Measurements from ENCODE around the gene THEM5. TPM values are rescaled to one million over a fixed set of nuclear protein-coding genes. Genes with fewer than 3 reads are reported as not detected.
"Not testable (repeated sequence)": the region's sequence is repeated elsewhere in the genome, so short reads cannot be mapped to it uniquely, and the experiment has no call there.

THEM5 gene
- total RNA-seq, 1 experiment from 2014 or later: not detected

DNA sequence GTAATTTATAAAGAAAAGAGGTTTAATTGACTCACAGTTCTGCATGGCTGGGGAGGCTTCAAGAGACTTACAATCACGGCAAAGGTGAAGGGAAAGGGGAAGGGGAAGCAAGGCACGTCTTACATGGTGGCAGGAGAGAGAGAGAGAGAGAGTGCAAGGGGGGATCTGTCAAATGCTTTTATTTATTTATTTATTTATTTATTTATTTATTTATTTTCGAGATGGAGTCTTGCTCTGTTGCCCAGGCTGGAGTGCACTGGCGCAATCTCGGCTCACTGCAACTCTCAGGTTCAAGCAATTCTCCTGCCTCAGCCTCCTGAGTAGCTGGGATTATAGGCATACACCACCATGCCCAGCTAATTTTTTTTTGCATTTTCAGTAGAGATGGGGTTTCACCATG is 29.4 kb upstream of the THEM5 start:
- H3K9me3 Mint-ChIP-seq (ENCODE audit: unreplicated experiment); DNase-seq (ENCODE audit: unreplicated experiment); H3K4me3 Mint-ChIP-seq (ENCODE audit: unreplicated experiment); H3K27ac Mint-ChIP-seq (ENCODE audit: low read depth, unreplicated experiment); BruUV-seq (replicated peaks); H3K27me3 Mint-ChIP-seq (ENCODE audit: insufficient read depth, unreplicated experiment); intact Hi-C loops (cut with micrococcal nuclease): not testable (repeated sequence)
- peaks cover 16% of the 10 kb centered on the region for H3K36me3 Mint-ChIP-seq (ENCODE audit: insufficient read depth, unreplicated experiment)
- ChIA-PET POLR2A (interaction anchor here (1.3 kb wide), 1 partner anchor 27 kb away, joined by 4 read pairs; no protein-coding TSS in a partner anchor), CTCF (interaction anchor here (0.9 to 2.6 kb wide), 7 partner anchors 8 to 148 kb away, joined by 3 to 9 read pairs (median 3); no protein-coding TSS in a partner anchor)
- H3K4me1 Mint-ChIP-seq (ENCODE audit: insufficient read depth, unreplicated experiment): peaks cover 20% of the 10 kb centered on the region

- TF ChIP-seq, protein P1, sequence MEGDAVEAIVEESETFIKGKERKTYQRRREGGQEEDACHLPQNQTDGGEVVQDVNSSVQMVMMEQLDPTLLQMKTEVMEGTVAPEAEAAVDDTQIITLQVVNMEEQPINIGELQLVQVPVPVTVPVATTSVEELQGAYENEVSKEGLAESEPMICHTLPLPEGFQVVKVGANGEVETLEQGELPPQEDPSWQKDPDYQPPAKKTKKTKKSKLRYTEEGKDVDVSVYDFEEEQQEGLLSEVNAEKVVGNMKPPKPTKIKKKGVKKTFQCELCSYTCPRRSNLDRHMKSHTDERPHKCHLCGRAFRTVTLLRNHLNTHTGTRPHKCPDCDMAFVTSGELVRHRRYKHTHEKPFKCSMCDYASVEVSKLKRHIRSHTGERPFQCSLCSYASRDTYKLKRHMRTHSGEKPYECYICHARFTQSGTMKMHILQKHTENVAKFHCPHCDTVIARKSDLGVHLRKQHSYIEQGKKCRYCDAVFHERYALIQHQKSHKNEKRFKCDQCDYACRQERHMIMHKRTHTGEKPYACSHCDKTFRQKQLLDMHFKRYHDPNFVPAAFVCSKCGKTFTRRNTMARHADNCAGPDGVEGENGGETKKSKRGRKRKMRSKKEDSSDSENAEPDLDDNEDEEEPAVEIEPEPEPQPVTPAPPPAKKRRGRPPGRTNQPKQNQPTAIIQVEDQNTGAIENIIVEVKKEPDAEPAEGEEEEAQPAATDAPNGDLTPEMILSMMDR (IDR thresholded peaks at IDR 0.05; ENCODE audit: unreplicated experiment): no peak
- Mint-ChIP-seq H3K4me1 (ENCODE audit: insufficient read depth, unreplicated experiment) (peaks cover 15% of the 10 kb centered on the region), H3K27me3 (ENCODE audit: insufficient read depth, unreplicated experiment) (no peaks in the 10 kb centered on the region), H3K27ac (ENCODE audit: low read depth, unreplicated experiment) (no peak overlapping the region), H3K4me3 (ENCODE audit: unreplicated experiment) (no peak overlapping the region), H3K36me3 (ENCODE audit: insufficient read depth, unreplicated experiment) (peaks cover 13% of the 10 kb centered on the region), H3K9me3 (ENCODE audit: unreplicated experiment) (no peaks in the 10 kb centered on the region)
- intact Hi-C loops (cut with micrococcal nuclease): no loop called here
- CTCF ChIA-PET: interaction anchor here (0.7 to 2.6 kb wide), 12 partner anchors 9 to 148 kb away, joined by 3 to 13 read pairs (median 3); no protein-coding TSS in a partner anchor
- BruUV-seq (replicated peaks): no TSS peak
- no peak for DNase-seq (ENCODE audit: unreplicated experiment)
- POLR2A ChIA-PET: interaction anchor here (0.8 to 1.8 kb wide), 5 partner anchors 21 to 34 kb away, joined by 3 to 9 read pairs (median 4); partner anchors contain the start of gene THEM4
Measured at GRCh38 chr1:151882466-151882865, 29.0 kb upstream of the THEM5 start.

- peak; percentile 30 for DNase-seq (ENCODE audit: unreplicated experiment)
- ChIA-PET POLR2A (interaction anchor here (0.7 to 1.8 kb wide), 8 partner anchors 10 to 270 kb away, joined by 3 to 9 read pairs (median 4); partner anchors contain the start of gene THEM4), CTCF (interaction anchor here (0.6 to 2.6 kb wide), 17 partner anchors 9 to 1713 kb away, joined by 3 to 13 read pairs (median 3); no protein-coding TSS in a partner anchor)
- intact Hi-C loops (cut with micrococcal nuclease): no loop called here
- Mint-ChIP-seq H3K4me1 (ENCODE audit: insufficient read depth, unreplicated experiment) (peaks cover 5% of the 10 kb centered on the region), H3K27me3 (ENCODE audit: insufficient read depth, unreplicated experiment) (no peaks in the 10 kb centered on the region), H3K27ac (ENCODE audit: low read depth, unreplicated experiment) (no peak overlapping the region), H3K36me3 (ENCODE audit: insufficient read depth, unreplicated experiment) (peaks cover 13% of the 10 kb centered on the region), H3K4me3 (ENCODE audit: unreplicated experiment) (no peak overlapping the region), H3K9me3 (ENCODE audit: unreplicated experiment) (no peaks in the 10 kb centered on the region)
- BruUV-seq (replicated peaks): no TSS peak
- TF ChIP-seq, protein P1 (IDR thresholded peaks at IDR 0.05; ENCODE audit: unreplicated experiment): peak; percentile 6
Measured at GRCh38 chr1:151881479-151881878, 28.0 kb upstream of the THEM5 start.

DNA sequence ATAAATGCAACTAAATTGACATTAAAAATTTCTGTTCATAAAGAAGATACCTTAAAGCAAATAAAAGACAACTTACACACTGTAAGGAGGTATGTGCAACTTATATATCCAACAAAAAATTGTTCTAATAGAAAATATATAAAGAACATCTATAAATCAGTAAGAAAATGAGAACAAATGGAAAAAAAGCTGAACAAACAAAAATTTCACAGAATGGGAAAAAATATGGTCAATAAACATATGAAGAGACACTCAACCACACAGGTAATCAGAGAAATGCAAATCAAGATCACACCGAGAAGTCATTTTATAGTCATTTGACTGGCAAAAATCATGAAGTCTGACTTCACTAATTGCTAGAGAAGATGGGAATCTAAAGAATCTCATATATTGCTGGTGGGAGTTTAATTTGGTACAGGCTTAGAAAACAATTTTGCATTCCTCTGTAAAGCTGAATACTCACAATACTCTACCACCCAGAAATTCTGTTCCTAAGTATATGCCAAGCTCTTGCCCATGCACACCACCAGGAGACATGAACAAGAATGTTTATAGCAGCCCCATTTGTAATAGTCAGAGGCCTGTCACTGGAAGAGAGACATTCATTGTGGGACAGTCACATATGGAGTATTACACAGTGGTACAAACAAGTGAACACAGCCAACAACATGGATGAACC is 22.0 kb upstream of the THEM5 start:
- Mint-ChIP-seq H3K4me1 (ENCODE audit: insufficient read depth, unreplicated experiment) (no peaks in the 10 kb centered on the region), H3K27me3 (ENCODE audit: insufficient read depth, unreplicated experiment) (no peaks in the 10 kb centered on the region), H3K27ac (ENCODE audit: low read depth, unreplicated experiment) (no peak overlapping the region), H3K36me3 (ENCODE audit: insufficient read depth, unreplicated experiment) (peaks cover 38% of the 10 kb centered on the region), H3K9me3 (ENCODE audit: unreplicated experiment) (no peaks in the 10 kb centered on the region), H3K4me3 (ENCODE audit: unreplicated experiment) (no peak overlapping the region)
- TF ChIP-seq, protein P1 (IDR thresholded peaks at IDR 0.05; ENCODE audit: unreplicated experiment): no peak
- intact Hi-C loops (cut with micrococcal nuclease): no loop called here
- no peak for DNase-seq (ENCODE audit: unreplicated experiment)
- ChIA-PET CTCF (interaction anchor here (0.7 to 2.1 kb wide), 3 partner anchors 39 to 583 kb away, joined by 3 to 5 read pairs (median 4); no protein-coding TSS in a partner anchor), POLR2A (interaction anchor here (0.5 to 2.7 kb wide), 3 partner anchors 11 to 394 kb away, joined by 3 to 10 read pairs (median 4); no protein-coding TSS in a partner anchor)
- BruUV-seq (replicated peaks): no TSS peak

DNA sequence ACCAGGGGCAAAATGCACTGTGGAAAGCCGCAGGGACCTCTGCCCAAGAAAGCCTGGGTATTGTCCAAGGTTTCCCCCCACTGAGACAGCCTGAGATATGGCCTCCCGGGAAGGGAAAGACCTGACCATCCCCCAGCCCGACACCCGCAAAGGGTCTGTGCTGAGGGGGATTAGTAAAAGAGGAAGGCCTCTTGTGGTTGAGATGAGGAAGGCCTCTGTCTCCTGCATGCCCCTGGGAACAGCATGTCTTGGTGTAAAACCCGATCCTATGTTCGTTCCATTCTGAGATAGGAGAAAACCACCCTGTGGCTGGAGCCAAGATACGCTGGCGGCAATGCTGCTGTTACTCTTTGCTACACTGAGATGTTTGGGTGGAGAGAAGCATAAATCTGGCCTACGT is 19.3 kb upstream of the THEM5 start:
- H3K27me3 Mint-ChIP-seq (ENCODE audit: insufficient read depth, unreplicated experiment); DNase-seq (ENCODE audit: unreplicated experiment); POLR2A ChIA-PET; intact Hi-C loops (cut with micrococcal nuclease); H3K4me1 Mint-ChIP-seq (ENCODE audit: insufficient read depth, unreplicated experiment); H3K9me3 Mint-ChIP-seq (ENCODE audit: unreplicated experiment); H3K27ac Mint-ChIP-seq (ENCODE audit: low read depth, unreplicated experiment); H3K4me3 Mint-ChIP-seq (ENCODE audit: unreplicated experiment); BruUV-seq (replicated peaks): not testable (repeated sequence)
- peaks cover 31% of the 10 kb centered on the region for H3K36me3 Mint-ChIP-seq (ENCODE audit: insufficient read depth, unreplicated experiment)
- CTCF ChIA-PET: interaction anchor here (1.0 to 1.4 kb wide), 2 partner anchors 36 to 572 kb away, joined by 3 to 4 read pairs; no protein-coding TSS in a partner anchor

Measured in MCF 10A (cell line).